ENCODE results near the gene MIOX.
"Not testable (repeated sequence)": the region's sequence is repeated elsewhere in the genome, so short reads cannot be mapped to it uniquely, and the experiment has no call there.

The MIOX gene

DNA sequence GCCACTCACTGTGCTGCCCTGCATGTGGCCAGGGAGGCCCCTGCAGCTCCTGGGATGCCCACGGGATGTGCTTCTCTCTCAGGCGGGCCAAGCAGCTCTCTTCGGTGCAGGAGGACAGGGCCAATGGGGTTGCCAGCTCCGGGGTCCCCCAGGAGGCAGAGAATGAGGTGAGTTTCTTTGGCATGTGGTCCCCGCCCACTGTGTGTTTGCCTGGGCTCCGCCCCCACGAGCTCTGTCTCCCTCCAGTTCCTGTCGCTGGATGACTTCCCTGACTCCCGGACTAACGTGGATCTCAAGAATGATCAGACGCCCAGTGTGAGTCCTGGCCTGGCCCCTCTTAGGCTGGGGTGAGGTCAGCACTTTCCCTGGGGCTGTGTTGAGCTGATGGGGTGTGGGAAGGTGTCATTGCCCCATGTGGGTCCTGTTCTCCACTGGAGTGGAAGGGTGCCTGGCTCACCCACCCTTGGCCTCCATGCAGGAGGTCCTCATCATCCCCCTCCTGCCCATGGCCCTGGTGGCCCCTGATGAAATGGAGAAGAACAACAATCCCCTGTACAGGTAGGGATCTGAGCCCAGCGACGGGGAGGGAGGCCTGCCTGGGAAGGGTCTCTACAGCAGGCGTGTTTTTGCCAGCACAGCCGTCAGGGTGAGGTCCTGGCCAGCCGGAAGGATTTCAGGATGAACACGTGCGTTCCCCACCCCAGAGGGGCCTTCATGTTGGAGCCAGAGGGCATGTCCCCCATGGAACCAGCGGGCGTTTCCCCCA, 31.0 kb downstream of the MIOX start:
- H3K4me3 ChIP-seq (ENCODE audit: low read length), result no peak overlapping the region
- no peak for TF ChIP-seq ZNF274 (IDR thresholded peaks at IDR 0.05; ENCODE audit: low read depth, low read length)

GRCh38 chr22:50518606-50519005, 31.9 kb downstream of the MIOX start:
- H3K4me3 ChIP-seq (ENCODE audit: low read length), result no peak overlapping the region
- no peak for TF ChIP-seq ZNF274 (IDR thresholded peaks at IDR 0.05; ENCODE audit: low read depth, low read length)

GRCh38 chr22:50519151-50519550, 32.5 kb downstream of the MIOX start:
- no peak overlapping the region for H3K4me3 ChIP-seq (ENCODE audit: low read length)
- TF ChIP-seq ZNF274 (IDR thresholded peaks at IDR 0.05; ENCODE audit: low read depth, low read length), result no peak

GRCh38 chr22:50520184-50520583, 33.5 kb downstream of the MIOX start:
- H3K4me3 ChIP-seq (ENCODE audit: low read length), result not testable (repeated sequence)

- TF ChIP-seq ZNF274 (IDR thresholded peaks at IDR 0.05; ENCODE audit: low read depth, low read length), result no peak
- H3K4me3 ChIP-seq (ENCODE audit: low read length), result no peak overlapping the region
These were observed 34.3 kb downstream of the MIOX start for GRCh38 chr22:50520826-50521453.

GRCh38 chr22:50521710-50522109, 35.1 kb downstream of the MIOX start:
- TF ChIP-seq ZNF274 (IDR thresholded peaks at IDR 0.05; ENCODE audit: low read depth, low read length), result no peak
- H3K4me3 ChIP-seq (ENCODE audit: low read length), result no peak overlapping the region

DNA sequence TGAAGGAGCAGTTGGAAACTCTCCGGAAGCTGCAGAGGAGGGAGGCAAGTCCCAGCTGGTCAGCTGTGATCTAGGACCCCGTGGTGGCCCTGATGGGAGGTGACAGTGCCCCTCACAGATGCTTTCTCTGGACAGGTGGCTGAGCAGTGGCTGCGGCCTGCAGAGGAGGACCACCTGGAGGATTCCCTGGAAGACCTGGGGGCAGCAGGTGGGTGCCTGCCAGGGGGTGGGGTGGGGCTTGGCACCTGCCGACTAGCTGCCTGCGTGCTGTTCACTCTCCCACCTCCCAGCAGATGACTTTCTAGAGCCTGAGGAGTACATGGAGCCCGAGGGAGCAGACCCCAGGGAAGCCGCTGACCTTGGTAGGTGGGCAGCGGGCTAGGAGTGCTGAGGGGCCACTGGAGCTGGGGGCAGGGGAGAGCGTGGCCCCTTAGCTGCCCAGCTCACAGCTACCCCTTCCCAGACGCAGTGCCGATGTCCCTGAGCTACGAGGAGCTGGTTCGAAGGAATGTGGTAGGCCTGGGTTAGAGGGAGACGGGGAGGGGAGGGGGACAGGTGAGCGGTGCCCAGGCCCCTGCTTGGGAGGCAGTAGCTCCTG, 35.6 kb downstream of the MIOX start:
- no peak overlapping the region for H3K4me3 ChIP-seq (ENCODE audit: low read length)
- no peak for TF ChIP-seq ZNF274 (IDR thresholded peaks at IDR 0.05; ENCODE audit: low read depth, low read length)

- TF ChIP-seq ZNF274 (IDR thresholded peaks at IDR 0.05; ENCODE audit: low read depth, low read length), result no peak
These were observed 36.3 kb downstream of the MIOX start for GRCh38 chr22:50522806-50523438.

DNA sequence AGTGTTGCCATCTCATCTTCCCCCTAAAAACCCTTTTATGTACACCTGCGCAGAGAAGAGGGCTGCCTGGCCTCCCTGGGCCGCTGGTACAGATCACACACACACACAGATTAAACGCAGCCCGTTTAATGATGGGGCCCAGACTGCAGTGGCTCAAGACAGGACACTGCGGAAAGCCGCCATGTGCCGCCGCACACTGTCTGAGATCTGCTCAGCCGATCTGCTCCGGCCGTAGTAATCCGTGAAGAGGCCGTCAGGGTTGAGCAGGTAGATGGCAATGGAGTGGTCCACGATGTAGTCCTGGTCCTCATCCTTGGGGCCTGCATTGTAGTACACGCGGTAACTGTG, 36.8 kb downstream of the MIOX start:
- no peak overlapping the region for H3K4me3 ChIP-seq (ENCODE audit: low read length)
- TF ChIP-seq ZNF274 (IDR thresholded peaks at IDR 0.05; ENCODE audit: low read depth, low read length), result no peak

More at GRCh38 chr22:50522806-50523438, 36.3 kb downstream of the MIOX start:
- no peak overlapping the region for H3K4me3 ChIP-seq (ENCODE audit: low read length)

- TF ChIP-seq ZNF274 (IDR thresholded peaks at IDR 0.05; ENCODE audit: low read depth, low read length), result no peak
- peak overlapping the region; percentile 59 for H3K4me3 ChIP-seq (ENCODE audit: low read length)
These were observed 37.4 kb downstream of the MIOX start for GRCh38 chr22:50523806-50524675.

DNA sequence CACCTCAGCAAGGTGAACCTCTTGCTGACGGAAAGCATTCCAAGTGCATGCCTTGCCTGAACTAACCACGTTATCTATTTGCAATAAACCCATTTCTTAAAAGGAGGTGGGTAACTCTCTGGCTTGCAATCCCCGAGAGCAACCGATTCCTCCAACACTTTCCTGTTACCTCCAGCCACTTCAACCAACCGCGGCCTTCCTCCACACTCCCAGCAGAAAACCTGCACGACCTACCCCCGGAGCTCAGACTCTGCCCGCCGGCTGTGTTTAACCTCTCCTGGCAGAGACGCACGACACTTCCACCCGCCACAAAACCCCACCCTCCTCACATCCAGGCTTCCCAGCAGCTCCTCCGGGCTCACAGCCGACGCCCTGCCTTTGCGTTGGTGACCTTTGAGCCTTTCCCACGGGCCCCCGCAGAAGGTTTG, 38.0 kb downstream of the MIOX start:
- no peak for TF ChIP-seq ZNF274 (IDR thresholded peaks at IDR 0.05; ENCODE audit: low read depth, low read length)
- H3K4me3 ChIP-seq (ENCODE audit: low read length), result peak overlapping the region; percentile 59

DNA sequence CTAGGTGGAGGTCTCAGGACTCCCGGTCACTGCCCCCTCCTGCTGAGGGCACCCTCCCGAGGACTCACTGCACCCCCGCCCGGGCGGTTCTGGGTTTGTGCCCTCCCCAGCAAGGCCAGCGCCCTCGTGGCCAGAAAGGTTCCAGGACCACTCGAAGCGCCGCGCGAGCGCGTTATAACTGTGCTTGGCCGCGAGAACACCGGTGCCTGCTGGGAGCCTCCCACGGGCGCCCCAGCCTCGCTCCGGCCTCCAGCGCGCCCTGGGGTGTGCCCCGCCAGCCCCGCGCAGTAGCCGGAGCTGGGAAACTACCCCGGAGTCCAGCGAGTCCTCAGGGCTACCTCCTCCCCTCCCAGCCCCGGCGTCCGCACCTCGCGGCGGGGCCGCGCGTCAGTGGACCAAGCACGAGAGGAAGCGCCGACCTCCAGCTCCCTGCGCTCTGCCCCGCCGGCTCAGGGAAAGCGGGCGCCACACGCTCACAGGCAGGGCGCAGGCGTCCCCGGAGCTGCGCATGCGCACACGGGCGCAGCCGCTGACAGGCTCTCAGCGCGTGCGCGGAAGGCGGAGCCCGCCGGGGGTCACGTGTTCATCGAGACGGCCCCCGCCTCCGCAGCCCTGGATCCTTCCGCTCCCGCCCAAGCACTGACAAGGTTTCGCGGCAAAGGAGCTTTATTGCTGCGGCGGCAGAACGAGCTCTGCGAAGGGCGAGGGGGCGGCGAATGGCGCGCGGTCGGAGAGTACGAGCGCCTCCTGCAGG, 38.6 kb downstream of the MIOX start, which contains the start of gene SCO2:
SCO2 (minus strand) TSS at position 495 of the 754 bp plus-strand sequence. CDS start 1,187 bp downstream, outside the sequence.
- TF ChIP-seq ZNF274 (IDR thresholded peaks at IDR 0.05; ENCODE audit: low read depth, low read length), result no peak
- H3K4me3 ChIP-seq (ENCODE audit: low read length), result peak within 1 kb of the TSS; percentile 59

- no peak for TF ChIP-seq ZNF274 (IDR thresholded peaks at IDR 0.05; ENCODE audit: low read depth, low read length)
- H3K4me3 ChIP-seq (ENCODE audit: low read length), result peak overlapping the region; percentile 59; the same call in 1 of the 2 replicates
These were observed 39.1 kb downstream of the MIOX start for GRCh38 chr22:50525858-50526107.
